Activated naive CD8-positive, alpha-beta T cell treated with anti-CD3 and anti-CD28 coated beads, Interleukin-2, amount 50 U/mL, for 16 hours (primary cell): ENCODE results near the gene RANBP10.
"Not testable (repeated sequence)": the region's sequence is repeated elsewhere in the genome, so short reads cannot be mapped to it uniquely, and the experiment has no call there.

Experiments used
- DNase-seq: peaks from one replicate; pipeline ENCODE4 v3.0.0-alpha.2; 2020; ENCODE audit warnings: low read depth, low spot score

RANBP10 gene

DNA sequence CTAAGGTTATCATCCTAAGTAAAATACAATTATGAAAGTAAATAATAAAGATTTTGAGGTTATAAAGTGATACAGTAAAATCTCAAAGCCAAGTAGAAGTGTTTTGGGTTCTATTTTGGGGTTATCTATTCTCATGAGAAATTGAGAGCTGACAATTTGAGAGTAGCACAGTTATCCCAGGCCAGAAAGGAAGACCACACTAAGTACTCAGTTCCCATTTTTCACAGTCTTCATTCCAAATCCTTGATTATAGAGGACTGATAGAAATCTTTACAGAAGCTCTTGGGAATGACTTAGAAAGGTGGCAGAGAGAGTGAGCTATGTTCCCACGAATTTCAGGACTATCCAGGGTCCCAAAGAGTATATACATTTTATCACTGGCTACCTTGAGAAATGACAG, 91.8 kb downstream of the RANBP10 start:
- DNase-seq: no peak

DNA sequence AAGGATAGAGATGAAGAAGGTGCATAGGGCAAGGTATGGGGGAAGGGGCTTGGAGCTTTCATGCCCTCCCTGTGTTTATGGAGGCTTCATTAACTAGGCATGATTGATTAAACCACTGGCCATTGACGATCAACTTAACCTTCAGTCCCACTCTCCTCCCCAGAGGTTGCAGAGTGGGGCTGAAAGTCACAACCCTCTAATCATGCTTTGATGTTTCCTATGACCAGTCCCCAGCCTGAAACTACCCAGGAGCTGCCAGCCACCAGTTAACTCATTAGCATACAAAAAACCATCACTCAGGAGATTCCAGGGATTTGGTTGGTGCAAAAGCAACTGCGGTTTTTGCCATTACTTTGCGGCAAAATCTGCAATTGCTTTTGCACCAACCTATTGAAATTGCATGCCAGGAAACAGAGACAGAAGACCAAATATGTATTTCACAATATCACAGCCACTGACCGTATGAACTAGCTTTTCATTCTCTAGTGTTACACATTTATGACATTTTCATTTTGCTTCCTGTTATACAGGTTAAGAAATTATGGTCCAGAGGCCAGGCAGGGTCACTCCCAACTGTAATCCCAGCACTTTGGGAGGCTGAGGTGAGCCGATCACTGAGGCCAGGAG, 92.6 kb downstream of the RANBP10 start:
- no peak for DNase-seq

DNA sequence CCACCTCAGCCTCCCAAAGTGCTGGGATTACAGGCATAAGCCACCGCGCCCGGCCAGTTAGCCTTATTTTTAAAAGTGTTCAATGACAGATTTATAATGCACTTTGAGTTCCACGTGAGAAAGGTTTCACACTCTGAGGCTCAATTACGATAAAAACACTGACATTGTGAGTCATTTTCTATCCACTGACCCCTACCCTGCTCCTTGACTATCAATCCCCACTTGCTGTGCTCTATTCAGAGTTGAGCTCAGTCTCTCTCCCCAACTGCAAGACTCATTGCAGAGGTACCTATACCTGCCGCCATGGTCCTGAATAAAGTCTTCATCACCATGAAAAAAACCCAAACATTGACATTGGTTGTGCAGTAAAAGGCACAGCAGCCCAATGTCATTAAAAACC, 95.8 kb downstream of the RANBP10 start:
- no peak for DNase-seq

DNA sequence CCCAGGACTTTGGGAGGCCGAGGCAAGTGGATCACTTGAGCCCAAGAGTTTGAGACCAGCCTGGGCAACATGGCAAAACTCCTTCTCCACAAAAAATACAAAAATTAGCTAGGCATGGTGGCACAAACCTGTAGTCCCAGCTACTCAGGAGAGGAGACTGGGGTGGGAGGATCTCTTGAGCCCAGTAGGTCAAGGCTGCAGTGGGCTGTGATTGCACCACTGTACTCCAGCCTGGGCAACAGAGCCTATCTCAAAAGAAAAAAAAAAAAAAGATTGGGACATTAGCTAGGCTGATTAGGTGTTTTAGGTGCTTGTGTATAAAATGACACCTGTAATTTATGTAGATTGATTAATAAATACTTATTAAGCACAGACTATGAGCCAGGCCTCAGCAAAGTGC, 97.3 kb downstream of the RANBP10 start:
- DNase-seq: no peak

DNA sequence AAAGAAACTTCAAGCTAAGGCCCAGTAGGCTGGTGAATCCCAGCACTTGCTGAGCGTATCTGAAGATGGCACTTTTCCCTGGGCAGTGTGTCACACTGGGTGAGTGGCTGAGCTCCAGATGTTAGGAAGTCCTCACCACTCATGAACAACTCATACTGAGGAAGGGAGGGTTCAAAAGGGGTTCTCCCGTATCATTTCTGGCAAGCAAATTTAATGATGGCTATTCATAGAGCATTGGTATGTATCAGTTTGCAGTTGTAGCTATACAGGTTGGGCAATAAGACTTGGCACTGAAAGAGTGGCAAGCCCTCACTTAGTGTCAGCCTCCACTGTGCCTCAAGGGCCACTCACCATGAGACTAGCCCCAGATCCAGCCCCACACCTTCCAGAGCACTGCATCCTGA, 98.0 kb downstream of the RANBP10 start:
- DNase-seq: no peak

DNA sequence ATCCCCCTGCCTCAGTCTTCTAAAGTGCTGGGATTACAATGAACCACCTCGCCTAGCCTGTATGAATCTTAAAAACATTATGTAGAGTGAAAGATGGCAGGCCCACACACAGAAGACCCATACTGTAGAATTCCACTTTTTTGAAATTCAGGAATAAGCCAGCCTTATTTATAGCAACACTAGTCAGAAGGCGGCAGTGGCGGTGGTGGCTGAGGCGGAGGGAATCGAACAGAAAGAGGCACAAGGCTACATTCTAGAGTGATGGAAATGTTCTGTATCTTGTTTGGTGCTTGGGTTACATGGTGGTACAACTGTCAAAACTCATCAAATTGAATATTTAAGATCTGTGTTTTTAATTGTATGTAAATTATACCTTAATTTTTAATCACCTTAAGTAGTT, 98.6 kb downstream of the RANBP10 start:
- DNase-seq: no peak

DNA sequence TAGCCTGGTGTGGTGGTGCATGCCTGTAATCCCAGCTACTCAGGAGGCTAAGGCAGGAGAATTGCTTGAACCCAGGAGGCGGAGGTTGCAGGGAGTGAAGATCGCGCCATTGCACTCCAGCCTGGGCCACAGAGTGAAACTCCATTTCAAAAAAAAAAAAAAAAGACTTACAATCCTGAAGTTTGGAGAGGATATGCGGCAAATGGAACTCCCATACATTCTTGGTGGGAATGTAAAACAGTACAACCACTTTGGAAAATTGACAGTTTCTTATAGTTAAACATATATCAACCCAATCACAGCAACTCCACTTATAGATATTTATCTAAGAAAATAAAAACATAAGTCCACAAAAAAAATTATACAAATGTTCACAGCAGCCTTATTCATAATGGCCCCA, 99.2 kb downstream of the RANBP10 start:
- no peak for DNase-seq

DNA sequence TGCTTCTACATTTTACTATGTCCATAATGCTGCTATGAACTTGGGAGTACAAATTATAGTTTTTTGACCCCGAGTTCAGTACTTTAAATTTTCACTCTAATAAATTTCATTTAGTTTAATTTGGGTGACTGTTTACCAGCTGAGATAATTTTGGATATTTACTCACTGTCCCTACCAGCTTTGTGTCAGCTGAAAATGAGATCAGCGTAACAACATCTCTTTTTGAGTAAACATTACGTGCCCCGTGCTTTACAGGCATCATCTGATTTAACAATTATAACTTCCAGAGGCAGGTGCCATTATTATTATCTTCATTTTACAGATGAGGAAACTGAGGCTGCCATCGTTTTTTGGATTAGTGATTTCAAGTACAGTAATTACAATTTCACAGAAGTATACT, 102.2 kb downstream of the RANBP10 start:
- DNase-seq: no peak

DNA sequence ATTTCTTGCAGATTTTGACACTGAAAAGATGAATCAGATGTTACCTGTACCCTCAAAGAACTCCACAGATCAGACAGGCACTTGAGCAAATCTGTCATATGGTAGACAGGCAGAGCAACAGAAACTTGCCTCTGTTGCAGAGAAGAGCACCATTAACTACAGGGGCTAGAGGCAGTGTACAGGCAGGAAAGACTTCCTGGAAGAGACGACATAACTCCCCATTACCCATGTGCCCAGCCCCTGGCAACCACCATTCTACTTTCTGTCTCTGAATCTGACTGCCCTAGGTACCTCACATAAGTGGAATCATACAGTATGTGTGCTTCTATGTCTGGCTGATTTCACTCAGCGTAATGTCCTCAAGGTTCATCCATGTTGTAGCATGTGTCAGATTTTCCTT, 102.7 kb downstream of the RANBP10 start:
- DNase-seq: no peak

DNA sequence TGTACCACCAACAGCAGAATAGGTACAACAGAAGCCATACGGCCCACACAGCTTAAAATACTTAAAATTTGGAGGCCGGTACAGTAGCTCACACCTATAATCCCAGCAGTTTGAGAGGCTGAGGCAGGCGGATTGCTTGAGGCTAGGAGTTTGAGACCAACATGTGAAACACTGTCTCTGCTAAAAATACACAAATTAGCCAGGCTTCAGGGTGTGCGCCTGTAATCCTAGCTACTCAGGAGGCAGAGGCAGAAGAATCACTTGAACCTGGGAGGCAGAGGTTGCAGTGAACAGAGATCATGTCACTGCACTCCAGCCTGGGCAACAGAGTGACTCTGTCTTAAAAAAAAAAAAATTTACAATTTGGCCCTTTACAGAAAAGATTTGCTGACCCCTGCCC, 104.2 kb downstream of the RANBP10 start:
- no peak for DNase-seq

DNA sequence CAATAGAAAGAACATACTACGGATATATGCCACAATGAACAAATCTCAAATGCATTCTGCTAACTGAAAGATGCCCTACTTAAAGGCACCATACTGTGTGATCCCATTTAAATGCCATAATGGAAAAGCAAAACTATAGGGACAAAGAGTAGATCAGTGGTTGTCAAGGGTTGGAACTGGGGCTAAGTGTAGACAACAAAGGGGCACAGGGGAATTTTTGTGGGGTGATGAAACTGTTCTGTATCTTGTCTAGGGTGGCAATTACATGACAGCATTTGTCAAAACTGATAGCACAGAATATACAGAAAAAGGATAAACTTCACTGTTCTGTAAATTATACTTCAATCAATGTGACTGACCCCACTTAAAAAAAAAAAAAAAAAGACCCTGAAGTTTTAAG, 104.9 kb downstream of the RANBP10 start:
- no peak for DNase-seq

DNA sequence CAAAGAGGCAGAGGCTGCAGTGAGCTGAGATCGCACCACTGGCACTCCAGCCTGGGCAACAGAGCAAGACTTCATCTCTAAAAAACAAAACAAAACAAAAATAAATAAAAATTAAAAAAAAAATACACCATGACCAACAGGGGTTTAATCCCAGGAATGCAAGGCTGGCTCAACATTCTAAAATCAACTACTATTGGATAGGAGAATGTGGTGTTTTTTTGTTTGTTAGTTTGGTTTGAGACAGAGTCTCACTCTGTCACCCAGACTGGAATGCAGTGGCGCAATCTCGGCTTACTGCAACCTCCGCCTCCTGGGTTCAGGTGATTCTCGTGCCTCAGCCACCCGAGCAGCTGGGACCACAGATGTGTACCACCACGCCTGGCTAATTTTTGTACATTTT, 107.1 kb downstream of the RANBP10 start:
- no peak for DNase-seq

DNA sequence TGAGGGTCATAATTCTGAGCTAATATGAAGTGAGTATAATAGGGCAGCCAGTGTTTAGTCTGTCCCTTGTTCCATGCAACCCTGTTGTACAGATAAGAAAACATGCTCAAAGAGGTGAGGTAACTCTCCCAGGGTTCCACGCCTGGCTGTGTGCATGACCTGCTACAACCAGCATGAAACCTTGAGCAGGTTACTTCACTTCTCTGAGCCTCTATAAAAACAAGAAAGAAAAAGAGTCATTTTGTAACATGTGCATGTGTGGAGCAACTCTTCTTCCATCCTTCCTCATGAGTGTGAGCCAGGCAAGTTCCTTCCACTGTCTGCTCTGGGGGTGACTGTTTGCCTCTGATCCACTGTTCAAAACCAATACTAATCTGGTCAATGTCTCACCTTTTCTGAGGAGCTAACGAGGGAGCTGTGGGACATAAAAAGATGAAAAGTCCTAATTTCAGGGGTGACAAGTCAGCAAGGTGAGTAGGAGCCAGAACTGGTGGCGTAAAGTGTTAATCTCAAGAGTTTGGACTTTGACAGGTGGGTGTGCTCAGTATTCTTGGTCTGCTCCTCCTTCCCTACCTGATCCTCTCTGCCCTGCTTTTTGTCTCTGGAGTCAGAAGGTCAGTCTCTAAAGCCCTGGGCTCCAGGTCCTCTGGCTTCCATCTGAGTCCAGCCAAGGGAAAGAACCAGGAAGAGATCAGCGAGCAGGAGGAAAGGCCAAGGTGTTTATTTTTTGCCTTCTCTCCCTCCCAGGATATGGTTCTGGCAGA, 108.8 kb downstream of the RANBP10 start:
- DNase-seq: no peak

DNA sequence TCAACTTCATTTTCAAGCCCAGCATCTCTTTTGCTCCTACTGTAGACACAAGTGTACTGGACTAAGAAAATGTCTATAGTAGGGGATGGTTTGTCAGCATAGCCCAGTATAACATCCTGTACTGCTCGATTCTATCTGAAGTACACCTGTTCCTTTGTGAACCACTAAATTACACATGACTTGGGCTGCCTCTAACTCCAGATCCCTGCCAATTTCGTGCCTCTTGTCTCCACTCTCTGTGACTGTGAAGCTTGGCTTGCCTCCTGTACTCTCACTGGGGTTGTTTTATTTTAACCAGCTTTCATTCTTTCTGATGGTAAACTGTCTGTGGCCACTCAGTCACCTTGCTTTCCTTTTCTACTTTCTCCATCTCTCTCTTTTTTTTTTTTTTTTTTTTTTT, 111.7 kb downstream of the RANBP10 start:
- no peak for DNase-seq

DNA sequence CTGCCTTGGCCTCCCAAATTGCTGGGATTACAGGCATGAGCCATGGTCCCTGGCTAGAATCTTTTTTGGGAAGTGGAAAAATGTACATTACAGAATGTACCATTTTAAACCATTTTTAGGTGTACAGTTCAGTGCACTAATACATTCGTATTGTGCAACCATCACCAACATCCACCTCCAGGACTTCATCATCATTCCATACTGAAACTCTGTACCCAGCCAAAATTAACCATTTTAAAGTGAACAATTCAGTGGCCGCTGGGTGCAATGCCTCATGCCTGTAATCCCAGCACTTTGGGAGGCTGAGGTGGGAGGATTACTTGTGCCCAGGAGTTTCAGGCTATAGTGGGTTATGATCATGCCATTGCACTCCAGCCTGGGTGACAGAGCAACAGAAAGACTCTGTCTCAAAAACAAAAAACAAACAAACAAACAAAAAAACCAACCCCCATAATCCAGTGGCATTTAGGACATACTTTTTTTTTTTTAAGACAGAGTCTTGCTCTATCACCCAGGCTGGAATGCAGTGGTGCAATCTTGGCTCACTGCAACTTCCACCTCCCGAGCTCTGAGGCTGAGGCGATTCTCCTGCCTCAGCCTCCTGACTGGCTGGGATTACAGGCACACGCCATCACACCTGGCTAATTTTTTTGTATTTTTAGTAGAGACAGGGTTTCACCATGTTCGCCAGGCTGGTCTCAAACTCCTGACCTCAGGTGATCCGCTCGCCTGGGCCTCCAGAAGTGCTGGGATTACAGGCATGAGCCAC, 112.7 kb downstream of the RANBP10 start:
- not testable (repeated sequence) for DNase-seq

DNA sequence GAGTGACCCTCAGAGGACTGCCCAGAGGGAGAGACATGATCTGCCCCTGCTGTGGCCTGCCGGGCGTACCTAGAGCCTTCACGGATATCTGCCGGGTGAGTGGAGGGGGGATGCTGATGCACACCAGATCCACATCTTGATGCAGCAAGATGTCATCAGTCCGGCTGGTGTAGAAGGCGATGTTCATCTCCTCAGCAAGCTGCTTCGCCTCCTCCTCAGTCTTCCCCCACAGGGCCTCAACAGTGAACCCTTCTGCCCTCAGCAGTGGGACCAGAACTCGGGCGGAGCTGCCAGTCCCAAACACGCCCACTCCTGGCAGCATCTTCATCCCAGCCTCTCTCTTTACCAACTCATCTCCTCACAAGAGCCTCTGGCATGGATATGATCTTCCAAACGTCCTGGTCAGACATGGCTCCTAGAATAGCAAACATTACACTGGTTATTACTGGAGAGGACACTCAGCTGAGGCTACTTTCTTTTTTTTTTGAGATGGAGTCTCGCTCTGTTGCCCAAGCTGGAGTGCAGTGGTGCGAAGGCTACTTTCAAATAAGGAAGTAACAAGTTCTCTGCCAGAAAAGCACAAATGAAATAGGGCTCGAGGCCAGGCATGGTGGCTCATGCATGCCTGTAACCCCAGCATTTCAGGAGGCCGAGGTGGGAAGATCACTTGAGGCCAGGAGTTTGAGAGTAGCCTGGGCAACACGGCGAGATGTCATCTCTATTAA, 120.8 kb downstream of the RANBP10 start:
- DNase-seq: no peak

DNA sequence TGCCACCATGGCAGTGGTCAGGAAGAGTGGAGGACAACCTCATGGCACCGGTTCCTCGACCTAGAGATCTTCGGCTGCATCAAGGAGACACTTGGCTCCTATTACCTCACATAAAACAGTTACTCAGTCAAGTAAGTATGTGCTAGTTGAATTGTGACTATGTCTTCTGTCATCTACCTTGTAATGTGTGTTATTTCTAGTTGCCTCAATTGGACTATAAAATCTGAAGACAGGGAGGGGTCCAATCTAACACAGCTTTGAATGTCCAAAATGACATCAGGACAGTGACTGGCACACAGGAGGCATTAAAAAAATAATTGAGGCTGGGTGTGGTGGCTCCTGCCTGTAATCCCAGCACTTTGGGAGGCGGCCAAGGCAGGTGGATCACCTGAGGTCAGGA, 122.6 kb downstream of the RANBP10 start:
- DNase-seq: no peak

DNA sequence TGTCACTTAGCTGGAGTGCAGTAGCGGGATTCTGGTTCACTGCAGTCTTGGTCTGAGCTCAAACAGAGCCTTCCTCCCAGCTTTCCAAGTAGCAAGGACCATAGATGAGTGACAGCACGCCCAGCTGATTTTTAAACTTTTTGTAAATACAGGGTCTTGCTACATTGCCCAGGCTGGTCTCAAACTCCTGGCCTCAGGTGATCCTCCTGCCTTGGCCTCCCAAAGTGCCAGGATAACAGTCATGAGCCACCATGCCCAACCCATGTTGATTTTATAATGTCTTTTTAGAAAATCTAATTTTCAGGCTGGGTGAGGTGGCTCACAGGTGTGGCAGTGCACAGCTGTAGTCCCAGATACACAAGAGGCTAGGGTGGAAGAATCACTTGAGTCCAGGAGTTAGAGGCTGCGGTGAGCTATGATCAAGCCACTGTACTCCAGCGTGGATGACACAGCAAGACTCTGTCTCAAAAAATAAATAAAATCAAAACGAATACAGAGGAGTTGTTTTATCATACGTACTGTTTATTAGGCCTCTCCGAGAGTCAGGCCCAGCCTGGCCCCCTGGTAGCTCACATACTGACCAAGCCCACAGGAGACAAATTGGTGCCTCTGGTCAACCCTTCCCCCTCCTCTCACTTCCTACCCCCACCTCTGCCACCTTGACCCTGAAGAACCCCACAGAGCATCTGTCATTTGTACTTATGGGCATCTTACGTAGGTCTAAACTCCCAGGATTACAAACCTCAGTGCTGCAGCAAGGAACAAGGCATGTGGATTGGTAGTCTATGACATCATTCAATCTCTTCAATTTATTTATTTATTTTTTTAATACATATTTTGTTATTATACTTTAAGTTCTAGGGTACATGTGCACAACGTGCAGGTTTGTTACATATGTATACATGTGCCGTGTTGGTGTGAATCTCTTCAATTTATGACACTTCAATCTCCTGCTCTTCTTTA, 126.1 kb downstream of the RANBP10 start:
- no peak for DNase-seq

DNA sequence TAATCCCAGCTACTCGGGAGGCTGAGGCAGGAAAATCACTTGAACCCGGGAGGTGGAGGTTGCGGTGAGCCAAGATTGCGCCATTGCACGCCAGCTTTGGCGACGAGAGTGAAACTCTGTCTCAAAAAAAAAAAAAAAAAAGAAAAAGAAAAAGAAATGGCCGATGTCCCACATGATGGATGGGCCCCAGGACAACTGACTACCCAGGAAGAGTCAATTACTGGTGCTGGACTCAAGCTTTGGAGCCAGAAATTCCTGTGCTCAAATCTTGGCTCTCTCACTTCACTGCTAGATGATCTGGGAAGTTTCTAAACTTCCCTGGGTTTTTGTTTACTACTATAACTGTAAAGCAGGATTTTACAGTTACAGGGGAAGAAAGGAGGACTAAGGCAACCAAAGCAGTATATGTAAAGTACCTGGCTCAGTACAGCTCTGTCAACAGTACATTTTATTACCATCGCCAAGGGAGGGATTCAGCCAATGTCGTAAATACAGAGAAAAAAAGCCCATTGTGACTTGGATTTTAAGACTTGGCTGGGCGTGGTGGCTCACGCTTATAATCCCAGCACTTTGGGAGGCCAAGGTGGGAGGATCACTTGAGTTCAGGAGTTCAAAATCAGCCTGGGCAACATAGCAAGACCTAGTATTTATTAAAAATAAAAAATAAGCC, 127.9 kb downstream of the RANBP10 start:
- DNase-seq: no peak

DNA sequence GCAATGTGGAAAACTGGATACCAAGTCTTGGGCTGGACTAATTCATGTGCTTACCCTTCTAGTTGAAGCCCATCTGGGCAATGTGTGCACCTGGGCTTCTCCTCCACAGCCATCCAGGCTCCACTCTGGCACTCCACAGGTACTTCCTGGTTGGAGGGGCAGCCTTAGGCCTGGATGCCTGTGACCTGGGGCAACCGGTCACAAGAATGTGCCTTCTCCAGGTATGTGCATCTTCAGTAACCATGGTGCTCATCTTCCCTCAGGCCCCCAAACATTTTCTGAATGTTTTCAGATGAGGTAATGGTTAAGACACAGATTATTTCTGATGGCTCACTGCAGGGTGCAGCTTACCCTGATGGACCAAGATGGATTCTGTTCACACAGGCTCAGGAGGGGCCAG, 128.6 kb downstream of the RANBP10 start:
- no peak for DNase-seq
